NB4 (cell line): ENCODE measurements around the gene COG7.

Source experiments
- CTCF ChIP-seq: IDR thresholded peaks from one replicate; pipeline ENCODE4 v1.5.1; 2012; ENCODE audit warnings: low read depth, low read length
- MYC ChIP-seq: IDR thresholded peaks from 2 replicates; pipeline ENCODE4 v1.6.1; 2011; ENCODE audit warnings: low read depth, low read length
- POLR2A ChIP-seq: IDR thresholded peaks from 2 replicates; pipeline ENCODE4 v1.6.1; 2011; ENCODE audit warnings: mild to moderate bottlenecking; ENCODE audit not compliant: insufficient read length; ENCODE audit errors: extremely low read depth

GRCh38 chr16:23497543-23497868, 44.5 kb upstream of the COG7 start:
- no peak for TF ChIP-seq CTCF
- no peak for TF ChIP-seq MYC
- no peak for TF ChIP-seq POLR2A
